SJCRH30 (cell line): ENCODE measurements around the gene MTA2. TPM values are rescaled to one million over a fixed set of nuclear protein-coding genes. Genes with fewer than 3 reads are reported as not detected.

Experiments used
- DNase-seq, 2 experiments: peaks; one replicate each; pipeline ENCODE4 v3.0.0-alpha.2; 2015 to 2020
- H3K27ac ChIP-seq: fragments of 250-450 bp; sonication (Bioruptor Pico); 2 replicates; pipeline ENCODE4 v1.5.1; 2020; ENCODE audit warnings: mild to moderate bottlenecking, moderate library complexity
- H3K27me3 ChIP-seq: fragments of 250-450 bp; sonication (Bioruptor Pico); 2 replicates; pipeline ENCODE4 v1.5.1; 2020; ENCODE audit warnings: mild to moderate bottlenecking, moderate library complexity
- H3K36me3 ChIP-seq: fragments of 250-450 bp; sonication (Bioruptor Pico); 2 replicates; pipeline ENCODE4 v1.5.1; 2020; ENCODE audit warnings: mild to moderate bottlenecking, moderate library complexity
- H3K4me1 ChIP-seq: fragments of 250-450 bp; sonication (Bioruptor Pico); 2 replicates; pipeline ENCODE4 v1.5.1; 2020; ENCODE audit warnings: mild to moderate bottlenecking, moderate library complexity
- H3K4me3 ChIP-seq: fragments of 250-450 bp; sonication (Bioruptor Pico); 2 replicates; pipeline ENCODE4 v1.5.1; 2020; ENCODE audit warnings: mild to moderate bottlenecking, moderate library complexity
- H3K9me3 ChIP-seq: fragments of 250-450 bp; sonication (Bioruptor Pico); replicated peaks from 2 replicates; pipeline ENCODE4 v1.5.1; 2020; ENCODE audit warnings: mild to moderate bottlenecking, moderate library complexity
- total RNA-seq: library from RNA; depleted of rRNA; stranded (reverse); fragments of >200 nt; shearing (Covaris generic); gene quantifications from 2 replicates; pipeline ENCODE4 v1.2.3, GENCODE V29; 2014; rRNA removed

The MTA2 gene
- total RNA-seq, 1 experiment from 2014 or later: 106 TPM

- peak in 1 of 2 experiments; percentile 33 for DNase-seq
- Histone ChIP-seq H3K27ac (peak overlapping the region; percentile 11; the same call in 1 of the 2 replicates), H3K36me3 (no peaks in the 10 kb centered on the region), H3K4me3 (peak overlapping the region; percentile 70), H3K27me3 (no peaks in the 10 kb centered on the region; the same call in 1 of the 2 replicates), H3K9me3 (no peaks in the 10 kb centered on the region), H3K4me1 (peaks cover 9% of the 10 kb centered on the region; the same call in 1 of the 2 replicates)
Measured at GRCh38 chr11:62544581-62545436, 56.9 kb downstream of the MTA2 start.

DNA sequence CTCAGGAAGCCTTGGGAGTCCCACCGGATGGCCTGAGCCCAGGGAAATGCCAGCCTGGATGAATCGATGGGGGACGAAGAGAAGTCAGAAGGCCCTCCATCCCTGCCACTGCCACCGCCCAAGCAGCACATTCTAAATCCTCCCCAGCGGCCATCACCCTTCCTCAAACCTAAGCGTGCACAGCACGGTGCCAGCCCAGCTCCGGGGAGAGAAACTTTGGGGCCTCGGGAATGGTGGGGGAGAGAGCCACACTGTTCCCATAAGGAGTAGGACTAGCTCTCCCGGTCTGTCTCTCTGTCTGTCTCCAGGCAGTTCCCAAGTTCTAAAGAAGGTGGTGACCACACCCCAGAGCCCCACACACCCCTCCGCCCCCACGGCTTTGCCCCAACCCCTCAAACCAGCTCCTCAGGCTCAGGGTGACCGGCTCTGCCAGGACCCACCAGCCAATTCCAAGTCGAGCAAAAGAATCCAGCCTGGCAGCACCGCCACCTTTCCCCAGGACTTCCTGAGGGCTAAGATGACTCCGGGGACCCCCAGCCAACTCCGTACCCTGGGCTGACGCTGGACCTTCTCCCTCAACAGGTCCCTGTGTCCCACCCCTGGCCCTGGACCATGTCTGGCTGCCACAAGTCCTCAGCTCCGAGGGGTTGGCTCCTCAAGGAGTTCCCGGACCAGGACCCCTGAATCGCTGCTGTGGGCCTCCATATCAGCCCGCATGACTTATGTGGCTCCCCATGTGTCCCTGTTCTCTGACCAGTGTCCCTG is 57.8 kb downstream of the MTA2 start:
- H3K27ac ChIP-seq: no peak overlapping the region
- no peaks in the 10 kb centered on the region; the same call in 1 of the 2 replicates for H3K27me3 ChIP-seq
- no peak for DNase-seq
- H3K4me1 ChIP-seq: peaks cover 15% of the 10 kb centered on the region
- H3K4me3 ChIP-seq: no peak overlapping the region
- no peaks in the 10 kb centered on the region for H3K9me3 ChIP-seq
- H3K36me3 ChIP-seq: no peaks in the 10 kb centered on the region

Other genes with a start within 250 kb of the MTA2 start
- gene SCGB1A1, start 182.8 kb downstream of the MTA2 start, total RNA-seq: not detected in 2 replicates
- gene AHNAK, start 55.1 kb downstream of the MTA2 start, total RNA-seq: 10.3 and 10.9 TPM in 2 replicates
- 2,270 and 2,323 TPM in 2 replicates for gene EEF1G, start 28.0 kb downstream of the MTA2 start, total RNA-seq
- 8.8 and 9.1 TPM in 2 replicates for gene TUT1, start 10.3 kb downstream of the MTA2 start, total RNA-seq
- gene EML3, start 10.9 kb upstream of the MTA2 start, total RNA-seq: 5.8 and 8.9 TPM in 2 replicates
- gene ROM1, start 11.4 kb upstream of the MTA2 start, total RNA-seq: 0.46 and 0.51 TPM in 2 replicates
- 23.4 and 28.2 TPM in 2 replicates for gene B3GAT3, start 20.1 kb upstream of the MTA2 start, total RNA-seq
- gene GANAB, start 44.7 kb upstream of the MTA2 start, total RNA-seq: 209 and 210 TPM in 2 replicates
- gene INTS5, start 51.4 kb upstream of the MTA2 start, total RNA-seq: 20.1 and 20.3 TPM in 2 replicates
- 62.6 and 65.0 TPM in 2 replicates for gene C11orf98, start 63.3 kb upstream of the MTA2 start, total RNA-seq
- 8.5 and 10.4 TPM in 2 replicates for gene CSKMT, start 63.4 kb upstream of the MTA2 start, total RNA-seq
- gene UQCC3, start 69.8 kb upstream of the MTA2 start, total RNA-seq: 11.5 and 15.7 TPM in 2 replicates
- gene LBHD1, start 70.4 kb upstream of the MTA2 start, total RNA-seq: 3.2 and 6.3 TPM in 2 replicates
- 70.4 and 73.1 TPM in 2 replicates for gene UBXN1, start 77.2 kb upstream of the MTA2 start, total RNA-seq
- 0.55 and 0.73 TPM in 2 replicates for gene LRRN4CL, start 87.7 kb upstream of the MTA2 start, total RNA-seq
- gene BSCL2, start 105.6 kb upstream of the MTA2 start, total RNA-seq: 24.3 and 26.1 TPM in 2 replicates
- not detected in 2 replicates for gene GNG3, start 105.8 kb upstream of the MTA2 start, total RNA-seq
- 16.7 and 21.2 TPM in 2 replicates for gene HNRNPUL2, start 125.6 kb upstream of the MTA2 start, total RNA-seq
- 46.2 and 47.0 TPM in 2 replicates for gene TTC9C, start 126.6 kb upstream of the MTA2 start, total RNA-seq
- 5.2 and 7.6 TPM in 2 replicates for gene ZBTB3, start 152.3 kb upstream of the MTA2 start, total RNA-seq
- gene POLR2G, start 159.7 kb upstream of the MTA2 start, total RNA-seq: 74.1 and 88.0 TPM in 2 replicates
- 17.3 and 22.2 TPM in 2 replicates for gene TAF6L, start 169.5 kb upstream of the MTA2 start, total RNA-seq
- 27.6 and 31.9 TPM in 2 replicates for gene TMEM179B, start 185.5 kb upstream of the MTA2 start, total RNA-seq
- gene TMEM223, start 190.1 kb upstream of the MTA2 start, total RNA-seq: 13.3 and 18.3 TPM in 2 replicates
- gene NXF1, start 203.6 kb upstream of the MTA2 start, total RNA-seq: 56.4 and 59.3 TPM in 2 replicates
- gene STX5, start 230.2 kb upstream of the MTA2 start, total RNA-seq: 22.7 and 27.5 TPM in 2 replicates
- gene TEX54, start 231.0 kb upstream of the MTA2 start, total RNA-seq: not detected in 2 replicates
- gene WDR74, start 237.7 kb upstream of the MTA2 start, total RNA-seq: 46.7 and 50.4 TPM in 2 replicates